ENCODE data around the gene SMG1.

SMG1 gene

DNA sequence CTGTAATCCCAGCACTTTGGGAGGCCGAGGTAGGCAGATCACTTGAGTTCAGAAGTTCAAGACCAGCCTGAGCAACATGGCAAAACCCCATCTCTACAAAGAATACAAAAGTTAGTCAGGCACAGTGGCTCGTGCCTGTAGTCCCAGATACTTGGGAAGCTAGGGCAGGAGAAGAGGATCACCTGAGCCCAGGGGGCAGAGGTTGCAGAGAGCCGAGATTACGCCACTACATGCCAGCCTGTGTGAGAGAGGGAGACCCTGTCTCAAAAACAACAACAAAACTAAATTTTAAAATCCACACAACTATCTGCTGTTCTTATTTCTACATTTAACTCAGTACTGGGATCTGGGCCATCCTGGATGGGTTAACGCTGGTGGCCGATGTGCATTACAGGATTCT lies 83.6 kb downstream of the SMG1 start:
- DNase-seq: no peak

DNA sequence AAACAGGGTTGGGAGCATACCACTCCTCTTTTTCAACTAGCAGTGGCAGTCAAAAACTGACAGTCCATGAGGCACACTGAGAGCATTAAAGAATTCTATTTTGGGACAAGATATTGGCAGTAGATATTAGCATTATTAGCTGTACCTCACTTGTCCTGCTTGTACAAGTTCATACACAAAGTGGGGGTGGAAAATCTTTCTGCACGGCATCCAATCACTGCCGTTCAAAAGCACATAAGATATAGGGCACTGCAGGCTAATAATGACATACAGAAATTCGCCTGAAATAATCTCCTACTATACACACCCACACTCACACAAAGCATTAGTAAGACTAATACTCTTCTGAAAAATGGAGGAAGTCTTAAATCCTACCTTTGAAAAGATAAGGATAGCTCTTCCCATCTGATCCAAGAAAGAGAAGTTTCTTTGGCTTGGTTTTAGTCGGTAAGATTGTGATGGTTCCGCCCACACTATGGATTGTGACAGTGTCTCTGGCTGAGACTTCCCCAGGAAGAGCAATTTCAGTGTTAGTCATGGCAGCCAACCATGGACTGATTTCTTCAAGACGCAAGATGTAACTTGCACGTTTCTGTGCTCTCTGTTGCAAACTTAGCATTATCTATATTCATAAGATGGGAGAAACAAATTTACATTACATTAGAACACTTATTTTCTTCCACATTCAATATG lies 84.2 kb downstream of the SMG1 start:
- DNase-seq: no peak

DNA sequence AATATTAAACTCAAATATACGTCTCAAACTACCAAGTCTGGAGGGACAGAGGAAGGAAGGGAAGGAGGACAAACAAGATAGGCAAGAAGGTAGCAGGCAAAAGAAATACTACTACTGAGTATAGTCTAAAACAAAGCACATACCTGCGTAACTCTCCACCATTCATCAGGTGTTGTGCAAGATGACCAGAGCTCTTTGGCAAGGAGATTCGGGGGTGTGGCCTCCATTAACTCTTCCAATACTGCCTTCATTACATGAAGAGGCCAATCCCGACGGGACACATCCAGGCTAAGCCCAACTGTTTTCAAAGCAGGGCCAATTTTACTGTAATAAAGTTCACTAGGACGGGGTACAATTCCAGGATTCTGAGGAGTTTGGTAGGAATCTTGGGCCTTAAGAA lies 86.7 kb downstream of the SMG1 start:
- no peak for DNase-seq

DNA sequence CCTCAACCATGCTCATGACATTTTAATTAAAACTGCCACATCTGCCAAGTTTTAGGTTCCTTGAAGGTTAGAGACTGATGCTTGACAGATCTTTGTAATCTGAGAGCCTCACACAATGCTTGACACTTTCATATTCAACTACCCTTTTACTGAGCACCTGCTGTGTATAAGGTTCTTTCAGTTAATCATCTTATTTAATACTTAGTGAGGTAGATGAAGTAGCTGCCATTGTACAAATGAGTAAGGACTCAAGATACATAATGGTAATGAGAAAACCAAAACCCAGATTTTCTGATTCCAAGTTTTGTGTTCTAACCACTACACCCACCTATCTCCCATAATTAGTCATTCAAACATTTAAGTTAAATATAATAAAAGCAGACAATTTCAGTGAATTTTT lies 89.5 kb downstream of the SMG1 start:
- no peak for DNase-seq

DNA sequence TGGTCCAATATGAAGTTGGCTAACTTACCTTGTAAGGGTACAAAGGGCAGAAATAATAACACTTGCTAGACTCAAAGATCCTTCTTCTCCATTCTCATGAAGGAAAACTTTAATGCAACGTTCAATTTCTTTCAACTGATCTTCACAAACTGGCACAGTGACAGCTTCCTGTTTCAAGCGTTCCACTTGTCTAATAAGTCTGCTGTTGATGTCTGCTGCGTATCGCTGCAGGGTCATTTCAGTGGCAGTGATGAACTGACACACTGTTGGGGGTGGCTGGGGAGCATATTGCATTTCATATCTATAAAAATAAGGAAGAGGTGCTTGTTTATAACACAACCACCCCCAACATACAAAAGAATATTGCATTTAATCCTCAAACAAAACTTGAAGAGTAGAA lies 91.3 kb downstream of the SMG1 start:
- no peak for DNase-seq

DNA sequence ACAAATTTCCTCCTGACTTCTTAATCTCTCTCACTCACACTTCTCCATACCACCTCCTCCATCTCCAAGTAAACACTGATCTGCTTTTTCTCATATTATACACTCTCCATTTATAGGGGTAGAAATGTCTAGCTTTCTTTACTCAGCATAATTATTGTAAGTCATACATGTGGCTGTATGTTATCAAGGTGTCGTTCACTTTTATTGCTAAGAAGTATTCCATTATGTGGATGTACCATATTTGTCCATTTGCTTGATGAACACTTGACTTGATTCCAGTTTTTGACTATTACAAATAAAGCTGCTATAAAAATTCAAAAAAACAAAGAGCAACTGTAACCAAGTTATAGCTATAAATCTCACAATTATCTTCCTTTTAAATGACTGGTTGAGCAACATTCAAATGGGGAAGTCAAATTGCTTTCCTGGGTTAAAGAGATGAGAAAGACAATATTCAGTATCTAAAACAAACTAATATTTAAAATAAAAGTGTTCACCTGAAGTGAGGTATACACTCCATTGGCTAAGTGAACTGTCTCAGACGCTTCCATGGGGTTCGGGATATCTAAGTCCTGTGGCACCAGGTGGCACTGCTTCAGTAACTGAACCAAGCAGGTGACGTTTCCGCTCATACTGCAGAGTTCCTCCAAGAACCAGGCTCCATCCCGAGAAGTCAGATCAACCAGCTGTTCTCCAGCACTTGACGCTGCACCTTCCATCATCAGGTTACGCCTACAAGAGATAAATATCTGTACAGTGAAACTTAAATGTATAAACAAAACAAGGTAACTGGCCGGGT lies 92.3 kb downstream of the SMG1 start:
- DNase-seq: no peak

DNA sequence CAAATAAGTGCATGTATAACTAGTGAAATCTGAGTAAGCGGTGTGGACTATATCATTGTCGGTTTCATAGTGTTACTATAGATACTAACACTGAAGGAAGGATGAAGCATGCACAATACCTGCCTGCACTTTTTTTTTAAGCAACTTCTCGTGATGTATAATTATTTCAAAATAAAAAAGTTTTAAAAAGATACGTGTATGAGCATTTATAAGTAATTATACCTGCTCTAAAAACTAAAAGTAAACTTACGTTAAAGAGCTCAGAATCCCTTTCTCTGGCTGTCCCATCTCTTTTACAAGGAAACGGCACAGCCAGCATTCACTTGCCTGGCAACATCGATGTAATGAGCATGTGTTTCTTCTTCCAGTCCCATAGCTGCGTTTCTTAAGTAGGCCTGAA lies 93.6 kb downstream of the SMG1 start:
- no peak for DNase-seq

DNA sequence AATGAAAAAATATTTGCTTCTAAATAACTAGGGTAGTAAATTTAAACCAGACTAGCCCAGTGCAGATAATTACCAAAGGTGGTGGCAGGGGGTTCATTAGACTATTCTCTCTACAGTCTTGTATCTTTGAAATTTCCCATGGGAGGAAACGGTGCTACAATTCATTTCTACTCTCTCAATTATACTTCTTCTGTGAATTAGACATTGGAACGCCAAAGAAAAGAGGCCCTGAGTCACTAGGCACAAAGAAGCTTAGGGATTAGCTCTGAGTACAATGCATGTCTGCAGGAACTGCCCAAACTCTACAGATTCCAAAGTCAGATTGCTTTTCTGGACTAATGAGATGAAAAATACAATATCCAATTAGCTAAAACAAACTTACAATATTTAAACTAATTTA lies 94.2 kb downstream of the SMG1 start:
- DNase-seq: no peak

DNA sequence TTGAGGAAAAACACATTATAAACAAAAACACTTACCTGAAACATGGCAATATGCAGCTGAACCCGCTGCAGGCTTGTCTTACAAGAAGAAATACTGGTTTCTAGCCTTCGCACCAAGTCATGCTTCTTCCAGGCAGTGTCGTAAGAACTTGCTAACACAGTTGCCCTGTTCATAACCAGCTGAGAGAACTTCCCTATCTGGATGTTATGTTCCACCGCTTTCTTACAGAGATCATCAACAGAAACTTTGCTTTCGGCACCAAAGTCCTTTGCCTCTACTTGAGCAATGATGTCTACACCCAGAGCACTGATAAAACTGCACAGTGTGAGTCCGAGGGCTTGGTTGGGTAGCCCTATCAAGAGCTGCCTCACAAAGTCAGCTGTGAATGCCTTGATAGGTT lies 97.0 kb downstream of the SMG1 start:
- DNase-seq: no peak

DNA sequence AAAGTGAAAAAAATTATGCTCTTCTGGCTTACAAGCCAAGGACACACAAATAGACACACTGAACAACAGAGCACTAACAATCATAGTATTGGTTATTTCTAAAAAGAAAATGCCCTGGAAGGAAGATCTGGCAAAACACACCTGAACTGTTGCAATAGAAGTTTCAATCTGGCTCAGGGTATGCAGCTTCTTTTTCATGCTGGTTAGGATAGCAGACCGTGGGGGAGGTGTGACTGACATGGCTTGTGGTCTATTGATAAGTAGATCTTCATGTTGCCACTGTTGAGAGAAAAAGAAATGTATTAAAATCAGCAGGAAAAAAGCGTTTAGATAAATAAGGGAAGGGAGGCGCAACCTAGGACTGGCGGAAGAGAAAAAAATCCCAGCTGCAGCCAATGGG lies 98.3 kb downstream of the SMG1 start:
- DNase-seq: no peak

DNA sequence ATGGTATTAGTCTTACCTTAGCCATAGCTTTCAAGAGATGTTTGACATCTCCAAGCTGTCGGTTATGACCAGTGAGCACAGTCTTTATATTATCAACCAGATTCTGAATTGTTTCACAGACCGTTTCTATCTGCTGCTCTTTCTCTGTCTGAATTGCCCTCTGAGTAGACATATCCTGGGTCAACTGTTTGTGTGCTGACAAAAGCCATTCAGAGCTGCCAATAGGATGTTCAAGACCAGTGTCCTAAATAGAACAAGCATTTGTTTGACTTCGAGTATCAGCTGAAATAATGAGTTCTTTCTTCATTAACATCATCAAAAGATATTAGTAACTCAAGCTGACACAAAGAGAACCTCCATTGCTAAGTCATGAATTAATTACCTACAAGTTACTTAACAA lies 109.9 kb downstream of the SMG1 start:
- no peak for DNase-seq

DNA sequence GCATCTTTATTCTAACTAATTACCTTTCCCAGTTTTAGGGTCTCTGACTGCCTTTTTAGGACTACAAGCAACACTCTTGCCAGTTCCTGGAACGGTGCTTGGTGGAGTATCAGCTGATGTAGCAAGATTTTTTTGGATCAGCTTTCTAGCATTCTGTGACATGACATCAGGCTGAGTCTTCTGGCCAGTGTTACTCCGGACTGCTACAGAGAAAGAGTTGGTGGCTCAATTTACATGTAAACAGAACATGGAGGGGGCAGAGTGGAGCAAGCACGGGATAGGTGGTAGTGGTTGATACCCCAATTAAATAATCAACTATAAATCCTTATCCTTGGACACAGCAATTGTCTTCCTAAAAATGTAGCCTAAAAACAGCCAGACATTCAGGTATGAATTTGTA lies 114.3 kb downstream of the SMG1 start:
- no peak for DNase-seq

DNA sequence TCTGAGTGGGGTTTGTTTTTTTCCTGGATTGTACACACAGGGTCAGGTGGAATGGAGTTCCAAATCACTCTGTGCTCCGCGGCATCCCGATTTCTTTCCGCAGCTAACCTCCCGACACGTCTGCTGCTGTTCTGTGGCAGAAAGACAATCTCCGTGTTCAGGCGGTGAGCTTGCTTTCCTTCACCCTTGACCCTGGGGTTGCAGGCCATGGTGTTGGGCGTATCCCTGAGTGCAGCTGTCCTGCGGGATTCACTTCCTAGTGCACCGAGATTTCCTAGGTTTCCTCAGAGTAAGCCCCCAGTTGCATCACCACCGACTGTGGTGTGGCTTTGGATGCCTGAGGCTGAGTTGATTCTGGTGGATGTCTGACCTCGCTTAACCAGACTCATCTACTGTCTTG lies 117.0 kb downstream of the SMG1 start:
- DNase-seq: no peak

DNA sequence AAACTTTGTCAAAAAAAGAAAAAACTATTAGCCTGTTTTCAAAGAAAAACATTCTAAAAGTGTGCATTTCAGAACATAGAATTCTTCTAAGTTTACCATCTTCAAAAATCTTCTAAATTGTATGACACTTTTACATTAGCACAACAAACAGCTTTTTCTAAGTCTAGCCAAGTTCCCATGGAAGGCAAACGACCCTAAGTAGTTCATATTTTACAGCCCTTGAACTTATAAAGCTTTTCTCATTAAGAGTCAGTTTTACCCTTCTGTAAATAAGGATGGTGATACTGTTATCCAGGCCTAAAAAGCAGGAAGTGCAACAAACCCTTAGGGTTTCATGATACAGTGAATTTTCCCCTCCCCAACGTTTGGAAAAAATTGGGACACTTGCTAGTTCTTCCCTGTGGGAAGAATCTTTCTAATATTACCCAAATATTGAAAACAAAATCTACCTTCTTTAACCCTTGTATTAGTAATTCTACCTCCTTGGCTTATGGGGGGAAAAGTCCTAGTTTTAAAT lies 120.9 kb downstream of the SMG1 start:
- DNase-seq: no peak

DNA sequence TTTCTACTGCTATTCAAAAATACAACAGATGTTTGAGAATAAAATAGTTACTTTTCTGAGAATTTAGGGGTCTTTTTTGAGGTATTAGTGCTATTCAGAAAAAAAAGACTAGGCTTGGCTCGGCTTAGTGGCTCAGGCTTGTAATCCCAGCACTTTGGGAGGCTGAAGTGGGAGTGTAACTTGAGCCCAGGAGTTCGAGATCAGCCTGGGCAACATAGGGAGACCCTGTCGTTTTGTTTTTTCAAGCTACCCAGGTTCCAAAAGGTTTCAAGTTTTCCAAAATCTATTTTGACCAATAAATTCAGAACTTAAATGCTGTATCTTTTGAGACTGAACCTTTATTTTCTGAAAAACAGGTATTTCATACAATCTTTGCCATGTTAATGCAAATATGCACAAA lies 121.7 kb downstream of the SMG1 start:
- DNase-seq: no peak

DNA sequence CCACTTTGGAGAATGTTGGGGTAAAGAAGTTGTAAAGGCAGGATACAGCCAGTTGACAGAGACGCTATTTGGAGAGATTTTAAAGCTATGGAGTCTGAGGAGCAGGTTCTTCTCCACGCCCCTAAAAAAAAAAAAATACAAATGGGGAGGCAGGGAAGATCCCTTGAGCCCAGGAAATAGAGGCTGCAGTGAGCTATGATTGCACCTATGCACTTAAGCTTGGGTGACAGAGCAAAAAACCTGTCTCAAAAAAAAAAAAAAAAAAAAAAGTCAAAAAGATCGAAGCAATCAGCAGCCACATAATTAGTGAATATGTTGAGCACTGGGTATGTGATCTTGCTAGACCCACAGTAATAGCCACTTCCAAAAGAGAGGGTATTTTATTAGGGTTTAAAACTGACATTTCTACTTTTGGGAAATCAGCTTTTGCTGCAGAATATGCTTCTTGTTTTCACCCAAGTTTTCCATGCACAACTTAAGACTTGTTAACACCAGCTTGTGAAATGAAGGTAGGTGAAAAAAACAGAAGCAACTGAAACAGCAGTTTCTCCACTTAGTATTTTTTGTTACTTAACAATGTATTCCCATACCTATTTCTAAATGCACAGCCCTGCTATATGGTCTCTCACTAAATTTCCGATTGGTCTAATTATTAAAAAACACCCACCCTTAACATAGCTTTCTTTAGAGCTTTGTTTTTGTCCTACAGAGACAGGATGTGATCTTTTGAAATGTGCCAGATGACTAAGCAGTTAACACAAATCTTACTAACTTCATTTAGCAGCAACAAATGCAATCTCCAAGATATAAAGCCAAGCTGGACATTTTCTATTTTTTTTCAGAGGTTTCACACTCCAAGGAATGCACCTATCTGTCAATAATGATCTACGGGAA lies 122.4 kb downstream of the SMG1 start:
- DNase-seq: no peak

DNA sequence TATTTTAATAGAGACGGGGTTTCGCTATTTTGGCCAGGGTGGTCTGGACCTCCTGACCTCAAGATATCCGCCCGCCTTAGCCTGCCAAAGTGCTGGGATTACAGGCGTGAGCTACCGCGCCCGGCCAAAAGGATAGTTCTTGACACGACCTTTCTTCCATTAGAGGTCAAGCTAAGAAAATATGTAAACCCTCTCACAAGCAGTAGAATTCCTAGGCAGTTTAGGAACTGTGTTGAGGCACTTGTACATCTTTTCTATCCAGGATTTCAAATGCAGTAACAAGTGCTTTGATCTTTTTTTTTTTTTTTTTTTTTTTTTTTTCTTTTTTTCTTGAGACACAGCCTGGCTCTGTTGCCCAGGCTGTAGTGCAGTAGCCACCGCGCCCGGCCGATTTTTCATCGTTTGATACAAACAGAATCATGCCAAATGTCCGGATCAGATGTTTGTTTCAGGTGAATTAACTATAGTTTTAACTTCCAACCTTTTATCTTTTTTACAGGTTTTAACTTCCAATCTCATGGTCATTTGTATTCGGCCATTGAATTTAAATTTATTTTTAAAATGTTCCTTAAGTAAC lies 123.4 kb downstream of the SMG1 start:
- no peak for DNase-seq

DNA sequence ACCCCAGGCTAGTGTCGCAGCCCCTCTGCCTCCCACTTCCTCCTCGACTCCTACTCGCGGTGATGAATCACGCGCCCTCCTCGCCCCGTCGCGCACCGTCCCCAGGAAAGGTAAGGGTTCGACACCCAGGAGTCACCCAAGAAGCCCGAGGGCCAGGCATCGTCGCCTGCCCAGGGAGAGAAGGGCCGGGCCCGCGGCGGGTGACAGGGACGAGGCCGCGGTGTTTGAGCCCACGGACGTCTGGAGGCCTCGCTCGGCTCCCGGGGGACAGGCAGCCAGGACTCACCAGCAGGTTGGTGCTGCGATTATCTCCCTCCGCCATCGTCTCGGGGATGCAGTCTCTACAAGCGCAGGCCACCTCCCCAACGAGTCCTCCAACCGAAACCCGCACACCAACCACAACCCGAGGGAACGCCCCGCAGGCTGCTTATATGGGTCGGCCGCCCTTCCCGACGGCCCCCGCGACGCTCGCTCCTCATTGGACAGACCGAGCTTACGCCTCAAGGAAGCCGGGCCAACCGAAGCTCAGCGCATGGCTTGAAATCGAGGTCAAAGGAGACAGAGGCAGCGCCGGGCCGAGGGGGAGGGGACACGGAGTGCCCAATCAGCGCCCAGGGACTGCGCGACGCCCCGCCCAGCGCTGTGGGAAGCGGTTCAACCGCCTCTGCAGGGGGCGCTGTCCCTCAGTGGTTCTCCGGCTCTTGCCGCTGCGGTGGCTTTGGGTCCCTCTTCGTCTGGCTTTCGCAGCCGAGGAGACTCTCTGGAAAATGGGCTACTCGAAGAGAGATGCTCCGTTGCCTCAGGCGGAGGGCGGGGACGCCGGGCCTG lies 124.8 kb downstream of the SMG1 start, which contains the start of gene ARL6IP1:
ARL6IP1 (minus strand) TSS at position 405 of the 828 bp plus-strand sequence; CDS start at position 322, 83 bp downstream.
- DNase-seq: peak; percentile 98

DNA sequence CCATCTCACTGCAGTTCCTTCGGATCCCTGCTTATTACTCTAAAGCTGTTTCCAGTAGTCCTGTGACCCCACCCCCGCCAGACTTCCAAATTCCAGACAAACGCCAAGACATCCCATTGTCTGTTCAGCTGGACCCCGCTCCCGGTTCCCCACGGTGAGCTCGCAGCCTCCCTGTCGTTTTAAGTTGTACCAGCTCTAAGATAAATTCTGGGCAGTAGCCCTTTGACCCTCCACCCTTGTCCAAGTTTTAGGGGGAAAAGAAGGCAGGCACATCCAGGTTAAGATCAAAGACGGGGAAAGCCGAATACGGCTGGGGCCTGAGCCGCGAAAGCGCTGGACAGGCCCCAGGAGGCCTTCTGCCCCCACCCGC lies 125.4 kb downstream of the SMG1 start:
- no peak for DNase-seq

DNA sequence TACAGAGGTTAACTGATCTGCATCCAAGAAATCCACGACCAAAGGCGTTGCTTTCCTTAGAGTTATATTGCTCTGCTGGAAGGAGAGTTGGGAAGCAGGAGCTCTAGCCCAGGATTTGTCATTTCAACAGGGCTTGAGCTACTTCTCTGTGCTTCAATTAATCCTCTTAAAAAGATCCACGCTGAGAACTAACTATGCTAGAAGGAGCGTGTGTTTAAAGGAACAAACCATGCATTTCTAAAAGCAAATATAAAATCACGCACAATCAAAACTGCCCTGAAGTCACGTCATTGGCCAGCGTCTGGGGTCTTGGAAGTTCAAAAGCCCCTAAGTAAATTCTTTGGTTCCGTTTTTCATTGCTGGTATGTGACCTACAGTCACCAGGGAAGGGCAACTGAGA lies 125.9 kb downstream of the SMG1 start:
- no peak for DNase-seq

DNA sequence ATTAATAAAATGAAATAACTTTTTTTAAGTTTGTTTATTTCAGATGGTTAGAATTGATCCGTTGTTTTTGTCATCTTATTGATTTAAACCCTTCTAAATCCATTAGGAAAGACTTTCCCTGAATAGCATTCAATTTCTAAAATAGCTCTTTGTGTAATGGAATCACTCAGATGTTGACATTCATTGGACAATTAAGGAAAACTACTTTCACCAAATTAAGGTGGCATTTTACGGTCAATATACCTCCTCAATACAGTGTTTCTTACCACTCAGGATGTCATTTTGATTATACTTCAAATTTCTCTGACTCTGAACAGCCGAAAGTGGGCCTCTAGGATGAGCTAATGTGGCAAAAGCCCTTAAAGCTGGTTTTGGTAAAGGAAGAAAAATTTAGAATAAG lies 126.7 kb downstream of the SMG1 start:
- DNase-seq: no peak

DNA sequence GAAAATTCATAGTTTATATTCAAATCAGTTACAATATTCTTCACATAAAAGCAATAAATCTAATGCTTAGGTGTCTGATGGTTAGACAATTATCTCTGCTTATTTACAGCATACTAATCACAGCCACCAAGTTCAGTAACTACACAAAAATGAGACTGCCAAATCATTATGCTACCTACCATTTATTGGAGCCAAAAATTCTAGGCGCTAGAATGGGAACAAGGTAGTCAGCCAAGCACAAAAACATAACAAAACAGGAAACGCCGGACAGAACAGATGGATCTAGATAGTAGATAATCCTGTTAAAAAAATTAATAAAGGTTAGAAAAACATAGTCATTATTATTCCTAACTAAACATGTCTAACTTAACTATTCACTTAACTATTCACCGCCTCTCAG lies 128.5 kb downstream of the SMG1 start:
- DNase-seq: no peak
